ENCODE results near the gene RNF157.

- TF ChIP-seq, protein P1, sequence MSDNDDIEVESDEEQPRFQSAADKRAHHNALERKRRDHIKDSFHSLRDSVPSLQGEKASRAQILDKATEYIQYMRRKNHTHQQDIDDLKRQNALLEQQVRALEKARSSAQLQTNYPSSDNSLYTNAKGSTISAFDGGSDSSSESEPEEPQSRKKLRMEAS (CRISPR knock-in tag; IDR thresholded peaks at IDR 0.05) = no peak
- TF ChIP-seq, protein P2, sequence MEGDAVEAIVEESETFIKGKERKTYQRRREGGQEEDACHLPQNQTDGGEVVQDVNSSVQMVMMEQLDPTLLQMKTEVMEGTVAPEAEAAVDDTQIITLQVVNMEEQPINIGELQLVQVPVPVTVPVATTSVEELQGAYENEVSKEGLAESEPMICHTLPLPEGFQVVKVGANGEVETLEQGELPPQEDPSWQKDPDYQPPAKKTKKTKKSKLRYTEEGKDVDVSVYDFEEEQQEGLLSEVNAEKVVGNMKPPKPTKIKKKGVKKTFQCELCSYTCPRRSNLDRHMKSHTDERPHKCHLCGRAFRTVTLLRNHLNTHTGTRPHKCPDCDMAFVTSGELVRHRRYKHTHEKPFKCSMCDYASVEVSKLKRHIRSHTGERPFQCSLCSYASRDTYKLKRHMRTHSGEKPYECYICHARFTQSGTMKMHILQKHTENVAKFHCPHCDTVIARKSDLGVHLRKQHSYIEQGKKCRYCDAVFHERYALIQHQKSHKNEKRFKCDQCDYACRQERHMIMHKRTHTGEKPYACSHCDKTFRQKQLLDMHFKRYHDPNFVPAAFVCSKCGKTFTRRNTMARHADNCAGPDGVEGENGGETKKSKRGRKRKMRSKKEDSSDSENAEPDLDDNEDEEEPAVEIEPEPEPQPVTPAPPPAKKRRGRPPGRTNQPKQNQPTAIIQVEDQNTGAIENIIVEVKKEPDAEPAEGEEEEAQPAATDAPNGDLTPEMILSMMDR (IDR thresholded peaks at IDR 0.05) = no peak
- TF ChIP-seq, protein P3, sequence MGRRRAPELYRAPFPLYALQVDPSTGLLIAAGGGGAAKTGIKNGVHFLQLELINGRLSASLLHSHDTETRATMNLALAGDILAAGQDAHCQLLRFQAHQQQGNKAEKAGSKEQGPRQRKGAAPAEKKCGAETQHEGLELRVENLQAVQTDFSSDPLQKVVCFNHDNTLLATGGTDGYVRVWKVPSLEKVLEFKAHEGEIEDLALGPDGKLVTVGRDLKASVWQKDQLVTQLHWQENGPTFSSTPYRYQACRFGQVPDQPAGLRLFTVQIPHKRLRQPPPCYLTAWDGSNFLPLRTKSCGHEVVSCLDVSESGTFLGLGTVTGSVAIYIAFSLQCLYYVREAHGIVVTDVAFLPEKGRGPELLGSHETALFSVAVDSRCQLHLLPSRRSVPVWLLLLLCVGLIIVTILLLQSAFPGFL (CRISPR knock-in tag; IDR thresholded peaks at IDR 0.05; ENCODE audit: borderline replicate concordance) = no peak
- TF ChIP-seq TEAD4 (CRISPR knock-in tag; IDR thresholded peaks at IDR 0.05) (no peak), AR (CRISPR knock-in tag; IDR thresholded peaks at IDR 0.05) (no peak), FOXJ3 (CRISPR knock-in tag; IDR thresholded peaks at IDR 0.05; ENCODE audit: borderline replicate concordance) (no peak), ZNF396 (CRISPR knock-in tag; IDR thresholded peaks at IDR 0.05; ENCODE audit: borderline replicate concordance) (no peak), NFE2L1 (CRISPR knock-in tag; IDR thresholded peaks at IDR 0.05) (no peak)
- TF ChIP-seq, protein P4, sequence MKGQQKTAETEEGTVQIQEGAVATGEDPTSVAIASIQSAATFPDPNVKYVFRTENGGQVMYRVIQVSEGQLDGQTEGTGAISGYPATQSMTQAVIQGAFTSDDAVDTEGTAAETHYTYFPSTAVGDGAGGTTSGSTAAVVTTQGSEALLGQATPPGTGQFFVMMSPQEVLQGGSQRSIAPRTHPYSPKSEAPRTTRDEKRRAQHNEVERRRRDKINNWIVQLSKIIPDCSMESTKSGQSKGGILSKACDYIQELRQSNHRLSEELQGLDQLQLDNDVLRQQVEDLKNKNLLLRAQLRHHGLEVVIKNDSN (CRISPR knock-in tag; IDR thresholded peaks at IDR 0.05) = no peak
Observed at GRCh38 chr17:76208120-76208519, 32.2 kb downstream of the RNF157 start.
